HepG2 (cell line): ENCODE measurements around the gene PPP1R13B. TPM values are rescaled to one million over a fixed set of nuclear protein-coding genes. Genes with fewer than 3 reads are reported as not detected.

Experiments
- ATAD3A ChIP-seq: sonication (generic); formaldehyde crosslinking; IDR thresholded peaks from 2 replicates; pipeline ENCODE4 v1.4.0; 2020; ENCODE audit warnings: missing genetic modification reagents
- ATM ChIP-seq: fragments of 450-650 bp; IDR thresholded peaks from 2 replicates; pipeline ENCODE4 v1.7.1; 2017; ENCODE audit warnings: mild to moderate bottlenecking, borderline replicate concordance
- BCLAF1 ChIP-seq: fragments of 450-650 bp; IDR thresholded peaks from 2 replicates; pipeline ENCODE4 v1.6.1; 2017; ENCODE audit warnings: mild to moderate bottlenecking
- CEBPB ChIP-seq: IDR thresholded peaks from 2 replicates; pipeline ENCODE4 v1.6.1; 2011; ENCODE audit warnings: low read depth, low read length, improper control_type of control experiment, borderline replicate concordance
- HMGXB4 ChIP-seq, 2 experiments: sonication (generic) in 1 of 2; formaldehyde crosslinking in 1 of 2; IDR thresholded peaks; 2 replicates each; pipeline versions ENCODE4 v1.4.0 to v1.6.1; 2018 to 2020; ENCODE audit warnings: missing genetic modification reagents in 2 of 2, borderline replicate concordance in 1 of 2, low read depth in 1 of 2, mild to moderate bottlenecking in 1 of 2, missing biosample characterization in 1 of 2
- KDM6A ChIP-seq: IDR thresholded peaks from 2 replicates; pipeline ENCODE4 v1.6.1; 2016; ENCODE audit warnings: low read depth
- MBD4 ChIP-seq: IDR thresholded peaks from 2 replicates; pipeline ENCODE4 v1.6.1; 2012; ENCODE audit warnings: low read length, inconsistent platforms, borderline replicate concordance
- PTBP1 ChIP-seq: fragments of 200-400 bp; formaldehyde crosslinking; IDR thresholded peaks from 2 replicates; pipeline ENCODE4 v1.6.1; 2018; ENCODE audit warnings: low read length, low read depth; ENCODE audit not compliant: poor library complexity, severe bottlenecking
- RFX3 ChIP-seq: IDR thresholded peaks from 2 replicates; pipeline ENCODE4 v1.6.1; 2016; ENCODE audit warnings: missing biosample characterization, missing genetic modification reagents
- SP4 ChIP-seq: sonication (generic); formaldehyde crosslinking; IDR thresholded peaks from 2 replicates; pipeline ENCODE4 v1.8.1; 2023; ENCODE audit warnings: mild to moderate bottlenecking, missing genetic modification reagents
- THRA ChIP-seq: sonication (generic); formaldehyde crosslinking; IDR thresholded peaks from 2 replicates; pipeline ENCODE4 v1.4.0; 2020; ENCODE audit warnings: missing genetic modification reagents, borderline replicate concordance
- TRIM24 ChIP-seq: sonication (generic); formaldehyde crosslinking; IDR thresholded peaks from 2 replicates; pipeline ENCODE4 v1.8.0; 2022; ENCODE audit warnings: mild to moderate bottlenecking, missing genetic modification reagents
- ZFY ChIP-seq: sonication (generic); formaldehyde crosslinking; IDR thresholded peaks from 2 replicates; pipeline ENCODE4 v1.4.0; 2020; ENCODE audit warnings: missing genetic modification reagents
- ZKSCAN8 ChIP-seq: IDR thresholded peaks from 2 replicates; pipeline ENCODE4 v1.6.1; 2016; ENCODE audit warnings: borderline replicate concordance, missing genetic modification reagents, missing compliant biosample characterization
- ZNF143 ChIP-seq: sonication (generic); formaldehyde crosslinking; IDR thresholded peaks from 2 replicates; pipeline ENCODE4 v1.4.0; 2020; ENCODE audit warnings: missing genetic modification reagents
- ZNF33A ChIP-seq: sonication (generic); formaldehyde crosslinking; IDR thresholded peaks from 2 replicates; pipeline ENCODE4 v1.5.1; 2020; ENCODE audit warnings: missing genetic modification reagents, mild to moderate bottlenecking, moderate library complexity, borderline replicate concordance
- ZNF501 ChIP-seq: sonication (generic); formaldehyde crosslinking; IDR thresholded peaks from 2 replicates; pipeline ENCODE4 v1.5.1; 2020; ENCODE audit warnings: mild to moderate bottlenecking, moderate library complexity, missing genetic modification reagents
- ZNF550 ChIP-seq: sonication (generic); formaldehyde crosslinking; IDR thresholded peaks from 2 replicates; pipeline ENCODE4 v1.4.0; 2020; ENCODE audit warnings: mild to moderate bottlenecking, missing genetic modification reagents, borderline replicate concordance
- ZNF563 ChIP-seq: sonication (generic); formaldehyde crosslinking; IDR thresholded peaks from 2 replicates; pipeline ENCODE4 v1.8.0; 2022; ENCODE audit warnings: mild to moderate bottlenecking, moderate library complexity, missing genetic modification reagents
- ZNF670 ChIP-seq: sonication (generic); formaldehyde crosslinking; IDR thresholded peaks from 2 replicates; pipeline ENCODE4 v1.8.0; 2022; ENCODE audit warnings: mild to moderate bottlenecking, missing genetic modification reagents, borderline replicate concordance
- ZNF746 ChIP-seq: sonication (generic); formaldehyde crosslinking; IDR thresholded peaks from 2 replicates; pipeline ENCODE4 v1.8.0; 2022; ENCODE audit warnings: mild to moderate bottlenecking, missing genetic modification reagents
- polyA plus RNA-seq, 8 experiments: library from polyadenylated mRNA; depleted of rRNA in 3 of 8; stranded (reverse) in 7 of 8; unstranded in 1 of 8; fragments of >200 nt; fragmentation: Illumina TruSeq in 4 of 8; extraction: Trizol in 4 of 8; gene quantifications; 2 replicates each; pipeline versions ENCODE4 v1.2.1 to v1.2.3, GENCODE V29; 2011 to 2016; ENCODE audit warnings: low read depth in 4 of 8, missing spikeins in 1 of 8, mixed read lengths in 1 of 8; ENCODE audit not compliant: insufficient read depth in 1 of 8
- total RNA-seq, 5 experiments: library from RNA; depleted of rRNA; stranded (reverse); fragments of >200 nt; fragmentation: Illumina TruSeq; extraction: Trizol; gene quantifications; 2 replicates each; pipeline ENCODE4 v1.2.3, GENCODE V29; 2016; ENCODE audit warnings: low read depth in 1 of 5

PPP1R13B gene
- total and polyA plus RNA-seq, 2 of the 13 experiments (the other 11 are each of a cell fraction or from before 2014, with no cell fraction given): 4.6 to 9.4 TPM

GRCh38 chr14:103881268-103882201 lies 34.2 kb upstream of the PPP1R13B start (continued):
- TF ChIP-seq ZFY (peak; percentile 95), ZNF501 (peak; percentile 68; the same call in 1 of the 2 replicates), KDM6A (CRISPR knock-in tag) (peak; percentile 27; the same call in 1 of the 2 replicates), MBD4 (no peak), CEBPB (no peak), ATAD3A (no peak), ATM (no peak), ZNF143 (peak; percentile 42; the same call in 1 of the 2 replicates), ZNF563 (CRISPR knock-in tag) (peak; percentile 98), ZNF670 (peak; percentile 94), ZNF33A (CRISPR knock-in tag) (peak; percentile 35; the same call in 1 of the 2 replicates), BCLAF1 (no peak), TRIM24 (CRISPR knock-in tag) (0 out of 2 replicates have a peak, but pooled peaks have one; percentile 15), HMGXB4 (CRISPR knock-in tag; IDR thresholded peaks at IDR 0.05; ENCODE audit: borderline replicate concordance in 1 of 2, low read depth in 1 of 2) (peak; percentile 30 to 86; a peak in 2 of 4 replicates), ZKSCAN8 (peak; percentile 73), PTBP1 (no peak), SP4 (CRISPR knock-in tag) (peak; percentile 72), THRA (CRISPR knock-in tag) (peak; percentile 92), ZNF550 (0 out of 2 replicates have a peak, but pooled peaks have one; percentile 20), RFX3 (CRISPR knock-in tag) (no peak), ZNF746 (CRISPR knock-in tag) (peak; percentile 90)
